WTC11 (cell line): ENCODE measurements around the gene CLIC2.

Experiments
- CREB1 ChIP-seq: sonication (generic); formaldehyde crosslinking; IDR thresholded peaks from 2 replicates; pipeline ENCODE4 v1.8.0; 2023; ENCODE audit warnings: mild to moderate bottlenecking, missing genetic modification reagents
- FOXK1 ChIP-seq: sonication (generic); formaldehyde crosslinking; IDR thresholded peaks from 2 replicates; pipeline ENCODE4 v1.8.0; 2022; ENCODE audit warnings: mild to moderate bottlenecking, moderate library complexity, missing genetic modification reagents
- NR2C2 ChIP-seq: sonication (generic); formaldehyde crosslinking; IDR thresholded peaks from 2 replicates; pipeline ENCODE4 v1.8.0; 2022; ENCODE audit warnings: mild to moderate bottlenecking, missing genetic modification reagents
- SMAD3 ChIP-seq: sonication (generic); formaldehyde crosslinking; IDR thresholded peaks from 2 replicates; pipeline ENCODE4 v1.8.0; 2022; ENCODE audit warnings: missing genetic modification reagents, mild to moderate bottlenecking, borderline replicate concordance
- SMAD4 ChIP-seq: sonication (generic); formaldehyde crosslinking; IDR thresholded peaks from 2 replicates; pipeline ENCODE4 v1.8.0; 2022; ENCODE audit warnings: mild to moderate bottlenecking, missing genetic modification reagents
- ZNF138 ChIP-seq: sonication (generic); formaldehyde crosslinking; conservative IDR thresholded peaks from 2 replicates; pipeline ENCODE4 v1.8.1; 2022; ENCODE audit warnings: mild to moderate bottlenecking, moderate library complexity, missing genetic modification reagents
- ZNF317 ChIP-seq: sonication (generic); formaldehyde crosslinking; IDR thresholded peaks from 2 replicates; pipeline ENCODE4 v1.8.1; 2023; ENCODE audit warnings: low read depth, mild to moderate bottlenecking, moderate library complexity, missing genetic modification reagents, borderline replicate concordance
- TF ChIP-seq, protein P1 (sequence below): fragments of 250-450 bp; sonication (Bioruptor Pico); IDR thresholded peaks from 2 replicates; pipeline ENCODE4 v1.8.0; 2021; ENCODE audit warnings: mild to moderate bottlenecking
- TF ChIP-seq, protein P2 (sequence below): sonication (generic); formaldehyde crosslinking; IDR thresholded peaks from 2 replicates; pipeline ENCODE4 v1.8.1; 2023; ENCODE audit warnings: mild to moderate bottlenecking, moderate library complexity, missing genetic modification reagents
- TF ChIP-seq, protein P3 (sequence below): sonication (generic); formaldehyde crosslinking; IDR thresholded peaks from 2 replicates; pipeline ENCODE4 v1.8.0; 2022; ENCODE audit warnings: missing genetic modification reagents
- TF ChIP-seq, protein P4 (sequence below): fragments of 200-600 bp; IDR thresholded peaks from 2 replicates; pipeline ENCODE4 v1.8.0; 2022; ENCODE audit warnings: antibody characterized with exemption
- TF ChIP-seq, protein P5 (sequence below): sonication (generic); formaldehyde crosslinking; IDR thresholded peaks from 2 replicates; pipeline ENCODE4 v1.8.1; 2022; ENCODE audit warnings: low read depth, mild to moderate bottlenecking, moderate library complexity, missing genetic modification reagents, borderline replicate concordance
- TF ChIP-seq, protein P6 (sequence below): fragments of 250-450 bp; sonication (Bioruptor Pico); IDR thresholded peaks from 2 replicates; pipeline ENCODE4 v1.9.0; 2021; ENCODE audit warnings: mild to moderate bottlenecking, borderline replicate concordance
- TF ChIP-seq, protein P7 (sequence below): sonication (generic); formaldehyde crosslinking; IDR thresholded peaks from 2 replicates; pipeline ENCODE4 v1.8.1; 2022; ENCODE audit warnings: missing genetic modification reagents, borderline replicate concordance

DNA sequence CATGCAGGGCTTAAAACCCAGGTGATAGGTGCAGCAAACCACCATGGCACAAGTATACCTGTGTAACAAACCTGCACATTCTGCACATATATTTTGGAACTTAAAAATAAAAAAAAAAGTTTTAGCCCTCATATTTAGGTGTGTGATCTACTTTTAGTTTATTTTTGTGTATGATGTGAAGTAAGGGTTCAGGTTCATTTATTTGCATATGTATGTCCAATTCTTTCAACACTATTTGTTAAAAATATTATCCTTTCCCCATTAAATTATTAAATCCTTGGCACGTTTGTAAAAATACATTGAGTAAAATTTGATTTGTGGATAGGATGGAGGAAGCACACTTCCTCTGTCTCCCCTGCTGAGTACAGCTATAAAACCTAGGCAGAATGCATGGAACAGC, 83.0 kb downstream of the CLIC2 start:
- TF ChIP-seq, protein P1, sequence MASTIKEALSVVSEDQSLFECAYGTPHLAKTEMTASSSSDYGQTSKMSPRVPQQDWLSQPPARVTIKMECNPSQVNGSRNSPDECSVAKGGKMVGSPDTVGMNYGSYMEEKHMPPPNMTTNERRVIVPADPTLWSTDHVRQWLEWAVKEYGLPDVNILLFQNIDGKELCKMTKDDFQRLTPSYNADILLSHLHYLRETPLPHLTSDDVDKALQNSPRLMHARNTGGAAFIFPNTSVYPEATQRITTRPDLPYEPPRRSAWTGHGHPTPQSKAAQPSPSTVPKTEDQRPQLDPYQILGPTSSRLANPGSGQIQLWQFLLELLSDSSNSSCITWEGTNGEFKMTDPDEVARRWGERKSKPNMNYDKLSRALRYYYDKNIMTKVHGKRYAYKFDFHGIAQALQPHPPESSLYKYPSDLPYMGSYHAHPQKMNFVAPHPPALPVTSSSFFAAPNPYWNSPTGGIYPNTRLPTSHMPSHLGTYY, result no peak
- TF ChIP-seq, protein P2, sequence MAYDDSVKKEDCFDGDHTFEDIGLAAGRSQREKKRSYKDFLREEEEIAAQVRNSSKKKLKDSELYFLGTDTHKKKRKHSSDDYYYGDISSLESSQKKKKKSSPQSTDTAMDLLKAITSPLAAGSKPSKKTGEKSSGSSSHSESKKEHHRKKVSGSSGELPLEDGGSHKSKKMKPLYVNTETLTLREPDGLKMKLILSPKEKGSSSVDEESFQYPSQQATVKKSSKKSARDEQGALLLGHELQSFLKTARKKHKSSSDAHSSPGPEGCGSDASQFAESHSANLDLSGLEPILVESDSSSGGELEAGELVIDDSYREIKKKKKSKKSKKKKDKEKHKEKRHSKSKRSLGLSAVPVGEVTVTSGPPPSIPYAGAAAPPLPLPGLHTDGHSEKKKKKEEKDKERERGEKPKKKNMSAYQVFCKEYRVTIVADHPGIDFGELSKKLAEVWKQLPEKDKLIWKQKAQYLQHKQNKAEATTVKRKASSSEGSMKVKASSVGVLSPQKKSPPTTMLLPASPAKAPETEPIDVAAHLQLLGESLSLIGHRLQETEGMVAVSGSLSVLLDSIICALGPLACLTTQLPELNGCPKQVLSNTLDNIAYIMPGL, result no peak
- TF ChIP-seq, protein P3, sequence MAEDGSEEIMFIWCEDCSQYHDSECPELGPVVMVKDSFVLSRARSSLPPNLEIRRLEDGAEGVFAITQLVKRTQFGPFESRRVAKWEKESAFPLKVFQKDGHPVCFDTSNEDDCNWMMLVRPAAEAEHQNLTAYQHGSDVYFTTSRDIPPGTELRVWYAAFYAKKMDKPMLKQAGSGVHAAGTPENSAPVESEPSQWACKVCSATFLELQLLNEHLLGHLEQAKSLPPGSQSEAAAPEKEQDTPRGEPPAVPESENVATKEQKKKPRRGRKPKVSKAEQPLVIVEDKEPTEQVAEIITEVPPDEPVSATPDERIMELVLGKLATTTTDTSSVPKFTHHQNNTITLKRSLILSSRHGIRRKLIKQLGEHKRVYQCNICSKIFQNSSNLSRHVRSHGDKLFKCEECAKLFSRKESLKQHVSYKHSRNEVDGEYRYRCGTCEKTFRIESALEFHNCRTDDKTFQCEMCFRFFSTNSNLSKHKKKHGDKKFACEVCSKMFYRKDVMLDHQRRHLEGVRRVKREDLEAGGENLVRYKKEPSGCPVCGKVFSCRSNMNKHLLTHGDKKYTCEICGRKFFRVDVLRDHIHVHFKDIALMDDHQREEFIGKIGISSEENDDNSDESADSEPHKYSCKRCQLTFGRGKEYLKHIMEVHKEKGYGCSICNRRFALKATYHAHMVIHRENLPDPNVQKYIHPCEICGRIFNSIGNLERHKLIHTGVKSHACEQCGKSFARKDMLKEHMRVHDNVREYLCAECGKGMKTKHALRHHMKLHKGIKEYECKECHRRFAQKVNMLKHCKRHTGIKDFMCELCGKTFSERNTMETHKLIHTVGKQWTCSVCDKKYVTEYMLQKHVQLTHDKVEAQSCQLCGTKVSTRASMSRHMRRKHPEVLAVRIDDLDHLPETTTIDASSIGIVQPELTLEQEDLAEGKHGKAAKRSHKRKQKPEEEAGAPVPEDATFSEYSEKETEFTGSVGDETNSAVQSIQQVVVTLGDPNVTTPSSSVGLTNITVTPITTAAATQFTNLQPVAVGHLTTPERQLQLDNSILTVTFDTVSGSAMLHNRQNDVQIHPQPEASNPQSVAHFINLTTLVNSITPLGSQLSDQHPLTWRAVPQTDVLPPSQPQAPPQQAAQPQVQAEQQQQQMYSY (CRISPR knock-in tag), result no peak
- no peak for TF ChIP-seq ZNF317 (CRISPR knock-in tag)
- TF ChIP-seq, protein P4, sequence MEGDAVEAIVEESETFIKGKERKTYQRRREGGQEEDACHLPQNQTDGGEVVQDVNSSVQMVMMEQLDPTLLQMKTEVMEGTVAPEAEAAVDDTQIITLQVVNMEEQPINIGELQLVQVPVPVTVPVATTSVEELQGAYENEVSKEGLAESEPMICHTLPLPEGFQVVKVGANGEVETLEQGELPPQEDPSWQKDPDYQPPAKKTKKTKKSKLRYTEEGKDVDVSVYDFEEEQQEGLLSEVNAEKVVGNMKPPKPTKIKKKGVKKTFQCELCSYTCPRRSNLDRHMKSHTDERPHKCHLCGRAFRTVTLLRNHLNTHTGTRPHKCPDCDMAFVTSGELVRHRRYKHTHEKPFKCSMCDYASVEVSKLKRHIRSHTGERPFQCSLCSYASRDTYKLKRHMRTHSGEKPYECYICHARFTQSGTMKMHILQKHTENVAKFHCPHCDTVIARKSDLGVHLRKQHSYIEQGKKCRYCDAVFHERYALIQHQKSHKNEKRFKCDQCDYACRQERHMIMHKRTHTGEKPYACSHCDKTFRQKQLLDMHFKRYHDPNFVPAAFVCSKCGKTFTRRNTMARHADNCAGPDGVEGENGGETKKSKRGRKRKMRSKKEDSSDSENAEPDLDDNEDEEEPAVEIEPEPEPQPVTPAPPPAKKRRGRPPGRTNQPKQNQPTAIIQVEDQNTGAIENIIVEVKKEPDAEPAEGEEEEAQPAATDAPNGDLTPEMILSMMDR, result no peak
- TF ChIP-seq NR2C2 (CRISPR knock-in tag), result no peak
- TF ChIP-seq ZNF138 (CRISPR knock-in tag), result no peak
- TF ChIP-seq SMAD4 (CRISPR knock-in tag), result no peak
- TF ChIP-seq, protein P5, sequence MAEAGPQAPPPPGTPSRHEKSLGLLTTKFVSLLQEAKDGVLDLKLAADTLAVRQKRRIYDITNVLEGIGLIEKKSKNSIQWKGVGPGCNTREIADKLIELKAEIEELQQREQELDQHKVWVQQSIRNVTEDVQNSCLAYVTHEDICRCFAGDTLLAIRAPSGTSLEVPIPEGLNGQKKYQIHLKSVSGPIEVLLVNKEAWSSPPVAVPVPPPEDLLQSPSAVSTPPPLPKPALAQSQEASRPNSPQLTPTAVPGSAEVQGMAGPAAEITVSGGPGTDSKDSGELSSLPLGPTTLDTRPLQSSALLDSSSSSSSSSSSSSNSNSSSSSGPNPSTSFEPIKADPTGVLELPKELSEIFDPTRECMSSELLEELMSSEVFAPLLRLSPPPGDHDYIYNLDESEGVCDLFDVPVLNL (CRISPR knock-in tag), result no peak
- no peak for TF ChIP-seq FOXK1 (CRISPR knock-in tag)
- TF ChIP-seq, protein P6, sequence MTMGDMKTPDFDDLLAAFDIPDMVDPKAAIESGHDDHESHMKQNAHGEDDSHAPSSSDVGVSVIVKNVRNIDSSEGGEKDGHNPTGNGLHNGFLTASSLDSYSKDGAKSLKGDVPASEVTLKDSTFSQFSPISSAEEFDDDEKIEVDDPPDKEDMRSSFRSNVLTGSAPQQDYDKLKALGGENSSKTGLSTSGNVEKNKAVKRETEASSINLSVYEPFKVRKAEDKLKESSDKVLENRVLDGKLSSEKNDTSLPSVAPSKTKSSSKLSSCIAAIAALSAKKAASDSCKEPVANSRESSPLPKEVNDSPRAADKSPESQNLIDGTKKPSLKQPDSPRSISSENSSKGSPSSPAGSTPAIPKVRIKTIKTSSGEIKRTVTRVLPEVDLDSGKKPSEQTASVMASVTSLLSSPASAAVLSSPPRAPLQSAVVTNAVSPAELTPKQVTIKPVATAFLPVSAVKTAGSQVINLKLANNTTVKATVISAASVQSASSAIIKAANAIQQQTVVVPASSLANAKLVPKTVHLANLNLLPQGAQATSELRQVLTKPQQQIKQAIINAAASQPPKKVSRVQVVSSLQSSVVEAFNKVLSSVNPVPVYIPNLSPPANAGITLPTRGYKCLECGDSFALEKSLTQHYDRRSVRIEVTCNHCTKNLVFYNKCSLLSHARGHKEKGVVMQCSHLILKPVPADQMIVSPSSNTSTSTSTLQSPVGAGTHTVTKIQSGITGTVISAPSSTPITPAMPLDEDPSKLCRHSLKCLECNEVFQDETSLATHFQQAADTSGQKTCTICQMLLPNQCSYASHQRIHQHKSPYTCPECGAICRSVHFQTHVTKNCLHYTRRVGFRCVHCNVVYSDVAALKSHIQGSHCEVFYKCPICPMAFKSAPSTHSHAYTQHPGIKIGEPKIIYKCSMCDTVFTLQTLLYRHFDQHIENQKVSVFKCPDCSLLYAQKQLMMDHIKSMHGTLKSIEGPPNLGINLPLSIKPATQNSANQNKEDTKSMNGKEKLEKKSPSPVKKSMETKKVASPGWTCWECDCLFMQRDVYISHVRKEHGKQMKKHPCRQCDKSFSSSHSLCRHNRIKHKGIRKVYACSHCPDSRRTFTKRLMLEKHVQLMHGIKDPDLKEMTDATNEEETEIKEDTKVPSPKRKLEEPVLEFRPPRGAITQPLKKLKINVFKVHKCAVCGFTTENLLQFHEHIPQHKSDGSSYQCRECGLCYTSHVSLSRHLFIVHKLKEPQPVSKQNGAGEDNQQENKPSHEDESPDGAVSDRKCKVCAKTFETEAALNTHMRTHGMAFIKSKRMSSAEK, result no peak
- TF ChIP-seq, protein P7, sequence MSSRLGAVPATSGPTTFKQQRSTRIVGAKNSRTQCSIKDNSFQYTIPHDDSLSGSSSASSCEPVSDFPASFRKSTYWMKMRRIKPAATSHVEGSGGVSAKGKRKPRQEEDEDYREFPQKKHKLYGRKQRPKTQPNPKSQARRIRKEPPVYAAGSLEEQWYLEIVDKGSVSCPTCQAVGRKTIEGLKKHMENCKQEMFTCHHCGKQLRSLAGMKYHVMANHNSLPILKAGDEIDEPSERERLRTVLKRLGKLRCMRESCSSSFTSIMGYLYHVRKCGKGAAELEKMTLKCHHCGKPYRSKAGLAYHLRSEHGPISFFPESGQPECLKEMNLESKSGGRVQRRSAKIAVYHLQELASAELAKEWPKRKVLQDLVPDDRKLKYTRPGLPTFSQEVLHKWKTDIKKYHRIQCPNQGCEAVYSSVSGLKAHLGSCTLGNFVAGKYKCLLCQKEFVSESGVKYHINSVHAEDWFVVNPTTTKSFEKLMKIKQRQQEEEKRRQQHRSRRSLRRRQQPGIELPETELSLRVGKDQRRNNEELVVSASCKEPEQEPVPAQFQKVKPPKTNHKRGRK (CRISPR knock-in tag), result no peak
- TF ChIP-seq SMAD3 (CRISPR knock-in tag), result no peak
- no peak for TF ChIP-seq CREB1 (CRISPR knock-in tag)
